Measurements from ENCODE around the gene BRD1.

BRD1 gene

DNA sequence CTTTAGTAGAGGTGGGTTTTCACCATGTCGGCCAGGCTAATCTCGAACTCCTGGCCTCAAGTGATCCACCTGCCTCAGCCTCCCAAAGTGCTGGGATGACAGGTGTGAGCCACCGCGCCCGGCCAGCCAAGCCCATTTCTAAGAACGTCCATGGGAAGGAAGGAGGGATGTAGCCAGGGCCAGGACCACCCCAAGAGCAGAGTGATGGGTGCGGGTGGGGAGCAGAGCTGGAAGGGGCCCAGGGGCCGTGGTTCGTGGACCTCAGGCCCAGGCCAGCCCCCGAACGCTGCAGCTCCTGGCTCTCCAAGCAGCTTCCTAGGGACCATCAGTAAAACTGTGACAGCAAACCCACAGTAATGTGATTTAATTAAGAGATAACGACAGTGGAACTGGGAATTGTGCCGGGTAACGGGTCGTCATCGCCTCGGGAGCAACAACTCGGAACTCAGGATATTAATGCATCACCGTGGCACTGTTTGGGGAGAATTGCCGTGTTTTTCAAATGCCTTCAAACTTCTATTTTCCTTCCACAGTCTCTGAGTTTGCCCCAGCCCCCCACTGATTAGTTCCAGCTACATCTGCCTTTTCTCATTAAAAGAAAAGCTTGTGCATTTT lies 74.3 kb downstream of the BRD1 start:
- DNase-seq (ENCODE audit: low spot score): no peak

GRCh38 chr22:49752598-49753091 lies 75.0 kb downstream of the BRD1 start:
- no peak for DNase-seq (ENCODE audit: low spot score)

DNA sequence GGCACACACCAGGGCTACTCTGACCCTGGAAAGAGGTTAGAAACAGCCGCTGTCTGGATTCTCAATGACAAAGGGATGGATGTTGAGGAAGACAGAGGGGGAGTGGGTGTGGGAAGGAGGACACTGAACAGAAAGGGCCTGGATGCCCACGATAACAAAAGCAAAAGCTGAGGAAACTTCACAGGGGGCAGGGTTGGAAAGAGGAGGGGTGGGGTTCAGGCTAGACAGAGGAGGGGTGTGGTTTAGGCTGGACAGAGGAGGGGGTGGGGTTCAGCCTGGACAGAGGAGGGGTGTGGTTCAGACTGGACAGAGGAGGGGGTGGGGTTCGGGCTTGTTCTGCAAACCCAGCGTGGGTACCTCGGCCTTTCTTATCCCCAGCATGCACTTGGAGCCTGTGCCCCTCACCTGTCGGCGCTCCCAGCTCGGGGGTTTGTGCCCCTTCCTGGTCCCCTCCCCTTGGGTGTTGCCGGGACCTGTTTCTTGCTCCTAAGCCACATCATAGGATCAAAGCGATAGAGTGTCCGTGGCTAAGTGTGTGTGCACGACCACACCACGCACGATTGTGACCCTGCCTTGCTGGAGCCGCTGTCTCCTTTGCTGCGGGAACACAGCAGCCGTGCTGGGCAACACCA lies 75.6 kb downstream of the BRD1 start:
- no peak for DNase-seq (ENCODE audit: low spot score)

DNA sequence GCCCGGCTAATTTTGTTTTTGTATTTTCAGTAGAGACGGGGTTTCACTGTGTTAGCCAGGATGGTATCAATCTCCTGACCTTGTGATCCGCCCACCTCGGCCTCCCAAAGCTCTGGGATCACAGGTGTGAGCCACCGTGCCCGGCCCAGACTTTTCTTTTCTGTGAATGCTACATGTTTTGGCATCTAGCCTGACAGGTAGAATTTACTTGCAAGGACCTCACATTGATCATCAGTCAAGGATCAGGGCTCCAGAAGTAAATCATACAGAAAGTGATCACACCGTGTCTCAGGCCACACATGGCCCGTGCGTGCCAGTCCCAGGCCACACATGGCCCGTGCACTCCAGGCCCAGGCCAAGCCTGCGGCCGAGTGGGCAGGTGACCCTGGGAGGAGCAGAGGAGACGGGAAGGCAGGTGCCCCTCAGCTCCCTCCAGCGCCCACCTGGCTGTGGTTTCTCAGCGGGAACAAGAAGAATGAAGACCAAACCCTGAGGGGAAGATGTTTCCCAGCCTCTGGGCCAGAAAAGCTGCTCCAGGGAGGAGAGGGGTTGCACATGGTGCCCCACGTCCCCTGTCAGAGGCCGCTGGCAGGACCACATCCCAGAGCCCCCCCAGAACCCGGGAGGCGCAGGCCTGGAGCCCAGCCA lies 76.2 kb downstream of the BRD1 start:
- DNase-seq (ENCODE audit: low spot score): no peak

- no peak for DNase-seq (ENCODE audit: low spot score)
These were observed 77.7 kb downstream of the BRD1 start for GRCh38 chr22:49749885-49750510.

DNA sequence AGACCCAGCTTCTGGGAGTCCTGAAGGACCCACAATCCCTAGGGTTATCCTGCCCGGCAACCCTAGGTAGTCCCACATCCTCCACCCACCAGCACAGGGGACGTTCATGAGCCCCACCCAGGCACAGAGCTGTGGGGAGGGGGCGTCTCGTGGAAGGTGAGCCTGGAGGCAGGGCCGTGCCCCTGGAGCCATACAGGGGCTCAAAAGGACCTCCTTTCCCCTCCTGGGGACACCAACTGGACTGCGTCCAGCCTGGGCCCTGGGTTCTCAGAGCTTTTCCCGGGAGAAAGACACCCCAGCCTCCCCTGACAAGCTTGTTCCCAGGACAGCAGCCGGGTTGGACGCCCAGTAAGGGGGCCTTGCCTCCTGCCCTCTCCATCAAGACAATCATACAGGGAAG lies 78.4 kb downstream of the BRD1 start:
- no peak for DNase-seq (ENCODE audit: low spot score)

DNA sequence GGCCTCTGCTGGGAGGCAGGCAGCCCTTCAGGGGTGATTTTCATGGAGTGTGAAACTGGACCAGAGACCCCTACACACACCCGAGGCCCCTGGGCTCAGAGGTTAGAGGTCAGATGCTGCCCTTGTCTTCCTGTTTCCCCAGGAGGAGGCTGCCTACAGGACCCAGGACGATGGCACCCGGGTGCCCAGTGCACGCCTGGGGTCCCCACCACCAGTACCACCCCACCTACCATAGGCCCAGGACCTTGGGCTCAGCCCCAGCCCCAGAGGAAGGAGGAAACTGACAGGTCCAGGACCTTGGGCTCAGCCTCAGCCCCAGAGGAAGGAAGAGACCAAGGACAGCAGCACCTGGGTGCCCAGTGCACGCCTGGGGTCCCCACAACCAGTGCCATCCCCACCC lies 79.2 kb downstream of the BRD1 start:
- no peak for DNase-seq (ENCODE audit: low spot score)

DNA sequence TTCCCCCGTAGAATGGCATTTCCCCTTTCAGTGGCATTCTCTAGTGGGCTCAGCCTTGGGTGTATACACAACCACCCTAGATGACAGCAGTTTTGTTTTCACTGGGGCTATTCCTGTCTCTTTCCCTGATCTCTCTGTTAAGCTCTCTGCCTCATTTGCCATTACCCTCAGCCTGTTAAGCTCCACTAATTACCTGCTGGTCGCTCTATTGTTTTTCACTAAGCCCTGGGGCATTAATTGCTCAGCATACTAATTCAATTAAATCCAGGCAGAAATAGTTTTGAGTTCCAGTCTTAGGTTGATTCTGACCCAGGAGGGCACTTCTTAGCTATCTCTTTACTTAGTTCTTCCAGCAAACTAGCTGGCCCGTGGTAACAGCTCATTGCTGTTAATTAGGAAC lies 80.0 kb downstream of the BRD1 start:
- no peak for DNase-seq (ENCODE audit: low spot score)

GRCh38 chr22:49747130-49747529 lies 80.5 kb downstream of the BRD1 start:
- DNase-seq (ENCODE audit: low spot score): no peak

DNA sequence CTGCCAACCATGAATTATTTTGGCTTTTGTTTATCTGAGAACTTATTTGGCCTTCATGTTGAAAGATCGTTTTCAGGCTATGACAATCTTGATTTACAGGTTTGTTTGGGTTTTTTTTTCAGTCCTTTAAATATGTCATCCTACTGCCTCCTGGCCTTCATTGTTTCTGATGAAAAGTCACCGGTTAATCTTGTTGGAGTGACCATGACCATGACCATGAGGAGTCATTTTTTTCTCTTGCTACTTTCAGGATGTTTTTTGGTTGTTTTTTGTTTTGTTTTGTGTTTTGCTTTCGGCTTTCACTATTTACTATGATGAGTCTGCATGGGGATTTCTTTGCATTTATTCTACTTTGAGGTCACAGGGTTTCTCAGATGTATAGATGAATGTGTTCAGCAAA lies 81.6 kb downstream of the BRD1 start:
- DNase-seq (ENCODE audit: low spot score): no peak

GRCh38 chr22:49740242-49740641 lies 87.4 kb downstream of the BRD1 start:
- no peak for DNase-seq (ENCODE audit: low spot score)

- DNase-seq (ENCODE audit: low spot score): no peak
These were observed 88.5 kb downstream of the BRD1 start for GRCh38 chr22:49739138-49739537.

DNA sequence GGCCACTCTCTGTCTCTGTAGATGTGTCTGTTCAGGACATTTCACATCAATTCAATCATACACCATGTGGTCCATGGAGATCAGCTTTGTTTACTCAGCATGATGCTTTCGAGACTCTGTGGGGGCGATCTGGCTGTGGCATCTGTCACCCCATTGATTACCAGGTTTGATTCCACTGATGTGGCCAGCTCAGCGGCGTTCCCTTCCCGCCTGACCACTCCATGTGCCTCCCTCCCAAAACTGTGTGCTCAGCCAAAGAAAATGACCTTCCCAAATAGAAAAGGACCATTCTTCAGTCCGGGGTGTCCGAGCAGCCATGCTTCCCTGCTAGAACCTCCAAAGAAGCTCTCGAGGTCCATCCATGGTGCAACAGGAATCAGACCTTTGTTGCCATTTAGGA lies 89.1 kb downstream of the BRD1 start:
- DNase-seq (ENCODE audit: low spot score): no peak

GRCh38 chr22:49738006-49738405 lies 89.7 kb downstream of the BRD1 start:
- no peak for DNase-seq (ENCODE audit: low spot score)

GRCh38 chr22:49737101-49737551 lies 90.5 kb downstream of the BRD1 start:
- no peak for DNase-seq (ENCODE audit: low spot score)

GRCh38 chr22:49736538-49736937 lies 91.1 kb downstream of the BRD1 start:
- no peak for DNase-seq (ENCODE audit: low spot score)

DNA sequence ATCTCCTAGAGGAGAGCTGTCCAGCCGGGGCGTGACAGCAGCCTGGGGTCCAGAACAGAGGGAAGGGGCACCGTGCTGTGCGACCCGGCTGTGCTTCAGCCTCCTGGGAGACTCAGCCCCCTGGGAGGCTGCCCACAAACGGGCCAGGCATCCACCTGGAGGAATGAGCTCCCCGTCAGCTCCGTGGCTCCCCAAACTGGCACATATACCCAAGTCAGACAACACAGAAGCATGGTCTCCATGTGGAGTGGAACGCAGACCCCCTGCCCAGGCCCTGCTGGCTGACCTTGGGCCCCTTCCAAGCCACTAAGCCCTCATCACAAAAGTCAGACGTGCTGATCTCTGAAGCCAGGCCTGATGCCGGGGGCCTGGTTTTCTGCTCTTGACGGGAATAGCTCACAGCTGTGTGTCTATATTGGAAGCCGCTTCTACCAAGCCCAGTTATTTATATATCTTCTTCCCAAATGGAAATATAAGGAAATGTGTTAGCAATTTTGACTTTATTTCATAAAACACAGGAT lies 91.7 kb downstream of the BRD1 start:
- no peak for DNase-seq (ENCODE audit: low spot score)

DNA sequence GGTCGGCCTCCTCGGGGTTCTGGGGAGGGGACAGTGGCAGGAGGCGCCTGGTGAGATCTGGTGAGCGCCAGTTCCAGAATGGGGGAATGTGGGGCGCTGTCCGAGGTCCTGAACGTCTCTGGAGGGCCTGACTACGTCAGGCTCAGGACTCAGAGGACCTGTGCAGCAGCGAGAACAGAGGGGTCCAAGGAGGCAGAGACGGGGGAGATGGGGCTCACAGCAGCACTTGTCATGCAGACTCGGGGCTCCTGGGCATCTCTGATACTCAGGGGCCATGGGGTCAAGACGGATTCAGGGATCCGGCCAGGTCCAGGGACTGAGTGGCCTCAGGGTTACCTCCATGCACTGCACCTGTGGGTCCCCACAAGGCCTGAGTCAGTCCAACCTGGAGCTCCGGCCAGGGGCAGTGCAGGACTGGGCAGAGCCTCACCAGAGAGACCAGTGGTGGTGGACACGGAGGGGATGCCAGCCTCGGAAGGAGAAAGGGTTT lies 92.2 kb downstream of the BRD1 start:
- no peak for DNase-seq (ENCODE audit: low spot score)

- no peak for DNase-seq (ENCODE audit: low spot score)
These were observed 92.8 kb downstream of the BRD1 start for GRCh38 chr22:49734882-49735281.

GRCh38 chr22:49734390-49734789 lies 93.3 kb downstream of the BRD1 start:
- DNase-seq (ENCODE audit: low spot score): no peak

DNA sequence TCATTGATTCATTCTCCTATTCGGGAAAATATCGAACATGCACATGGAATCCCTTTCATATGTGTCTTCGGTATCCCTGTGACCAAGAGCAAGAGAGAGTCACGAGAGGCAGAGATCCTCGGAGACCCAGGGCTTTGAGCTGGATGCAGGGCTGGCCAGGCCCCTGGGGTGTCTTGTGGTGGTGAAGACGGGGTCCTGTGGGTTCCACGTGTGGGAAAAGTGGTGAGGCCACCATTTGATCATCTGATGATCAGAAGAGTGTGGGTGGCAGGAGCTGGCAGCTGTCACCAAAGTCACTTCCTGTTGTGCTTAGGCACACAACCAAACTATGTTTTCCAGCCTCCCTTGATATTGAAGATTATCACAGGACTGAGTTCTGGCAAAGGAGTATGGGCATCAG lies 94.0 kb downstream of the BRD1 start:
- no peak for DNase-seq (ENCODE audit: low spot score)

DNA sequence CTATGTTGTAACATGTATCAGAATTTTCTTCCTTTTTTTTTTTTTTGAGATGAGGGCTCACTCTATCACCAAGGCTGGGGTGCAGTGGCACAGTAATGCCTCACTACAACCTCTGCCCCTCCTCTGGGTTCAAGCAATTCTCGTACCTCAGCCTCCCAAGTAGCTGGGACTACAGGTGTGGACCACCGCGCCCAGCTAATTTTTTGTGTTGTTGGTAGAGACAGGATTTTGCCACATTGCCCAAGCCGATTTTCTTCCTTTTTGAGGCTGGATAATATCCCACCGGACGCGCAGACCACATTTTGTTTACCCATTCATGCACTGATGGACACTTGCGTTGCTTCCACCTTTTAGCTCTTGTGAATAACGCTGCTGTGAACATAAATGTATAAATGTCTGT lies 97.0 kb downstream of the BRD1 start:
- no peak for DNase-seq (ENCODE audit: low spot score)
